IMR-90 (cell line): ENCODE results near the gene KLHDC7B. TPM values are rescaled to one million over a fixed set of nuclear protein-coding genes. Genes with fewer than 3 reads are reported as not detected.
A peak's percentile ranks its signal among the peaks of the same experiment; 100 is the strongest.

Source experiments
- ATAC-seq: fragments of 200-7000 bp; cut with Tn5 transposase; 2 replicates; pipeline ENCODE4 v1.9.1; 2020; ENCODE audit warnings: low read depth, mild to moderate bottlenecking, moderate library complexity
- BruUV-seq: library from RNA; stranded (reverse); fragments of 400-500 nt; replicated peaks from 2 replicates; lab custom pipeline; 2021; lab: Mats Ljungman, UMichigan
- CTCF ChIA-PET: fragments of 300-600 bp; formaldehyde crosslinking; extraction: SDS; loops from one replicate; lab custom pipeline; 2021; ENCODE audit warnings: antibody characterized with exemption; lab: Yijun Ruan, JAX
- POLR2A ChIA-PET: fragments of 300-600 bp; sonication (Branson Sonifier 250); formaldehyde crosslinking; loops from one replicate; lab custom pipeline; 2022; ENCODE audit warnings: antibody characterized with exemption; ENCODE audit not compliant: unreplicated experiment; lab: Charles Lee
- DNase-seq: peaks from one replicate; pipeline ENCODE4 v3.0.0; 2013
- H2AFZ ChIP-seq: replicated peaks from 2 replicates; pipeline ENCODE3; 2013; ENCODE audit warnings: low read length, mild to moderate bottlenecking; ENCODE audit not compliant: poor library complexity
- H2AK5ac ChIP-seq: 2 replicates; pipeline ENCODE4 v1.6.1; 2013; ENCODE audit warnings: low read depth, low read length, inconsistent platforms
- H2AK9ac ChIP-seq: replicated peaks from 2 replicates; pipeline ENCODE3; 2013; ENCODE audit warnings: mild to moderate bottlenecking, low read depth, low read length, moderate library complexity; ENCODE audit not compliant: poor library complexity
- H2BK120ac ChIP-seq: 2 replicates; pipeline ENCODE4 v1.6.1; 2013; ENCODE audit warnings: low read depth, low read length, inconsistent platforms
- H2BK15ac ChIP-seq: 3 replicates; pipeline ENCODE4 v1.6.1; 2013; ENCODE audit warnings: low read depth, low read length, inconsistent platforms
- H2BK20ac ChIP-seq: 2 replicates; pipeline ENCODE4 v1.6.1; 2013; ENCODE audit warnings: low read depth, mild to moderate bottlenecking, inconsistent platforms, low read length, moderate library complexity
- H2BK5ac ChIP-seq: 2 replicates; pipeline ENCODE4 v1.6.1; 2013; ENCODE audit warnings: mild to moderate bottlenecking, low read depth, low read length, inconsistent platforms; ENCODE audit not compliant: poor library complexity, severe bottlenecking
- H3K14ac ChIP-seq: replicated peaks from 2 replicates; pipeline ENCODE4 v1.6.1; 2013; ENCODE audit warnings: low read depth, low read length, inconsistent platforms
- H3K18ac ChIP-seq: 2 replicates; pipeline ENCODE4 v1.6.1; 2013; ENCODE audit warnings: low read depth, low read length, control low read depth
- H3K23ac ChIP-seq: 2 replicates; pipeline ENCODE4 v1.6.1; 2013; ENCODE audit warnings: low read depth, low read length, inconsistent platforms
- H3K27ac ChIP-seq: 2 replicates; pipeline ENCODE4 v1.5.1; 2013; ENCODE audit warnings: mild to moderate bottlenecking, control low read depth, low read length; ENCODE audit not compliant: insufficient read depth
- H3K27me3 ChIP-seq: 2 replicates; pipeline ENCODE4 v1.6.1; 2013; ENCODE audit warnings: low read length; ENCODE audit not compliant: control insufficient read depth, insufficient read depth
- H3K36me3 ChIP-seq: 2 replicates; pipeline ENCODE4 v1.6.1; 2013; ENCODE audit warnings: low read length, mixed read lengths; ENCODE audit not compliant: control insufficient read depth, insufficient read depth
- H3K4ac ChIP-seq: 2 replicates; pipeline ENCODE4 v1.6.1; 2013; ENCODE audit warnings: low read depth, low read length, inconsistent platforms
- H3K4me1 ChIP-seq: 2 replicates; pipeline ENCODE4 v1.6.1; 2013; ENCODE audit warnings: low read length, mixed read lengths; ENCODE audit not compliant: control insufficient read depth, insufficient read depth
- H3K4me2 ChIP-seq: 2 replicates; pipeline ENCODE4 v1.6.1; 2013; ENCODE audit warnings: low read depth, mild to moderate bottlenecking, control low read depth, low read length, moderate library complexity
- H3K4me3 ChIP-seq: 2 replicates; pipeline ENCODE4 v1.5.1; 2013; ENCODE audit warnings: low read depth, mild to moderate bottlenecking, control low read depth, low read length, moderate library complexity; ENCODE audit not compliant: insufficient read depth
- H3K56ac ChIP-seq: 2 replicates; pipeline ENCODE4 v1.6.1; 2013; ENCODE audit warnings: low read length, inconsistent platforms; ENCODE audit not compliant: insufficient read depth; ENCODE audit errors: extremely low read depth
- H3K79me1 ChIP-seq, 2 experiments: 2 replicates each; pipeline ENCODE4 v1.6.1; 2013; ENCODE audit warnings: low read length in 2 of 2, inconsistent platforms in 1 of 2, low read depth in 1 of 2
- H3K9ac ChIP-seq: 2 replicates; pipeline ENCODE4 v1.6.1; 2013; ENCODE audit warnings: low read depth, low read length, control low read depth
- H3K9me1 ChIP-seq: 2 replicates; pipeline ENCODE4 v1.6.1; 2013; ENCODE audit warnings: low read length, inconsistent platforms; ENCODE audit not compliant: insufficient read depth
- H3K9me3 ChIP-seq: 2 replicates; pipeline ENCODE4 v1.6.1; 2013; ENCODE audit warnings: low read length; ENCODE audit not compliant: control insufficient read depth, insufficient read depth
- H4K20me1 ChIP-seq: 2 replicates; pipeline ENCODE4 v1.6.1; 2013; ENCODE audit warnings: low read length, inconsistent platforms; ENCODE audit not compliant: insufficient read depth
- H4K5ac ChIP-seq: 2 replicates; pipeline ENCODE4 v1.6.1; 2013; ENCODE audit warnings: mild to moderate bottlenecking, low read depth, low read length, control low read depth
- H4K8ac ChIP-seq, 2 experiments: 2 replicates each; pipeline ENCODE4 v1.6.1; 2013; ENCODE audit warnings: low read depth in 2 of 2, low read length in 2 of 2, control low read depth in 1 of 2, inconsistent platforms in 1 of 2
- H4K91ac ChIP-seq: 2 replicates; pipeline ENCODE4 v1.6.1; 2013; ENCODE audit warnings: low read depth, low read length, inconsistent platforms; ENCODE audit not compliant: insufficient read depth
- BHLHE40 ChIP-seq: fragments of 150-350 bp; IDR thresholded peaks from 2 replicates; pipeline ENCODE4 v1.6.1; 2016; ENCODE audit warnings: mild to moderate bottlenecking, low read depth, low read length
- CEBPB ChIP-seq: IDR thresholded peaks from 2 replicates; pipeline ENCODE4 v1.6.1; 2012; ENCODE audit warnings: low read depth, low read length, improper control_type of control experiment
- CHD1 ChIP-seq: IDR thresholded peaks from 2 replicates; pipeline ENCODE4 v1.6.1; 2012; ENCODE audit warnings: low read depth, low read length, improper control_type of control experiment
- FOS ChIP-seq: fragments of 150-350 bp; IDR thresholded peaks from 2 replicates; pipeline ENCODE4 v1.6.1; 2016; ENCODE audit warnings: low read depth, low read length
- MAFK ChIP-seq: IDR thresholded peaks from 2 replicates; pipeline ENCODE4 v1.6.1; 2012; ENCODE audit warnings: low read depth, low read length, improper control_type of control experiment
- MAZ ChIP-seq: IDR thresholded peaks from 2 replicates; pipeline ENCODE4 v1.6.1; 2012; ENCODE audit warnings: low read depth, mild to moderate bottlenecking, low read length, improper control_type of control experiment, moderate library complexity, borderline replicate concordance
- MXI1 ChIP-seq: IDR thresholded peaks from 2 replicates; pipeline ENCODE4 v1.6.1; 2012; ENCODE audit warnings: low read depth, mild to moderate bottlenecking, low read length, moderate library complexity, borderline replicate concordance
- NFE2L2 ChIP-seq: fragments of 150-350 bp; IDR thresholded peaks from 2 replicates; pipeline ENCODE4 v1.6.1; 2016; ENCODE audit warnings: low read depth, mild to moderate bottlenecking, low read length
- POLR2A ChIP-seq: IDR thresholded peaks from 2 replicates; pipeline ENCODE4 v1.6.1; 2012; ENCODE audit warnings: mild to moderate bottlenecking, low read depth, low read length
- RAD21 ChIP-seq: IDR thresholded peaks from 2 replicates; pipeline ENCODE4 v1.6.1; 2012; ENCODE audit warnings: low read length, improper control_type of control experiment
- RCOR1 ChIP-seq: IDR thresholded peaks from 2 replicates; pipeline ENCODE4 v1.6.1; 2012; ENCODE audit warnings: mild to moderate bottlenecking, low read length, improper control_type of control experiment; ENCODE audit not compliant: insufficient replicate concordance
- RFX5 ChIP-seq: IDR thresholded peaks from 2 replicates; pipeline ENCODE4 v1.8.0; 2012; ENCODE audit warnings: low read depth, mild to moderate bottlenecking, low read length, moderate library complexity
- SMC3 ChIP-seq: fragments of 150-350 bp; IDR thresholded peaks from 2 replicates; pipeline ENCODE4 v1.6.1; 2016; ENCODE audit warnings: low read depth, mild to moderate bottlenecking, antibody characterized with exemption, low read length, moderate library complexity
- WGBS, 2 experiments: methylation state at CpG; one replicate each; pipeline versions ENCODE4 v1.1.5 to v1.1.7; 2013; ENCODE audit warnings: missing lambda C conversion rate in 2 of 2; ENCODE audit not compliant: insufficient read length in 1 of 2; ENCODE audit errors: extremely low coverage in 2 of 2; 5-methylcytosine and 5-hydroxymethylcytosine counted together
- dilution Hi-C: fragments of 300-500 bp; cut with HindIII; formaldehyde crosslinking; loops from one replicate; pipeline ENCODE4 v1.14.3; 2018; ENCODE audit warnings: low sequenced_read_pairs; ENCODE audit not compliant: unreplicated experiment
- in situ Hi-C: fragments of 300-500 bp; cut with MboI; formaldehyde crosslinking; loops from 3 replicates; pipeline ENCODE4 v1.14.3; 2019; ENCODE audit warnings: low sequenced_read_pairs, inconsistent platforms, mixed read lengths
- intact Hi-C: fragments of 100-400 bp; cut with micrococcal nuclease; formaldehyde crosslinking; loops from 2 replicates; pipeline ENCODE4 v1.10.0; 2022
- polyA plus RNA-seq, 3 experiments: library from polyadenylated mRNA; depleted of rRNA; stranded (reverse); fragments of >200 nt; gene quantifications; 2 replicates each; pipeline ENCODE4 v1.2.3, GENCODE V29; 2012; ENCODE audit warnings: low replicate concordance in 1 of 3
- total RNA-seq: library from RNA; depleted of rRNA; stranded (reverse); fragments of >200 nt; gene quantifications from 2 replicates; pipeline ENCODE4 v1.2.3, GENCODE V29; 2012
- TF ChIP-seq, protein P1 (sequence below): fragments of 150-350 bp; IDR thresholded peaks from 2 replicates; pipeline ENCODE4 v1.6.1; 2016; ENCODE audit warnings: low read depth, mild to moderate bottlenecking, low read length, moderate library complexity, borderline replicate concordance
- TF ChIP-seq, protein P2 (sequence below): fragments of 150-350 bp; IDR thresholded peaks from 2 replicates; pipeline ENCODE4 v1.6.1; 2017; ENCODE audit warnings: mild to moderate bottlenecking, antibody characterized with exemption, low read length, low read depth
- TF ChIP-seq, protein P3 (sequence below): conservative IDR thresholded peaks from 2 replicates; pipeline ENCODE4 v1.5.1; 2012; ENCODE audit warnings: mild to moderate bottlenecking, low read depth, low read length, improper control_type of control experiment

KLHDC7B gene
- total and polyA plus RNA-seq, 2 of the 4 experiments (the other 2 are of a cell fraction): 0.05 TPM; not detected in 1

DNA sequence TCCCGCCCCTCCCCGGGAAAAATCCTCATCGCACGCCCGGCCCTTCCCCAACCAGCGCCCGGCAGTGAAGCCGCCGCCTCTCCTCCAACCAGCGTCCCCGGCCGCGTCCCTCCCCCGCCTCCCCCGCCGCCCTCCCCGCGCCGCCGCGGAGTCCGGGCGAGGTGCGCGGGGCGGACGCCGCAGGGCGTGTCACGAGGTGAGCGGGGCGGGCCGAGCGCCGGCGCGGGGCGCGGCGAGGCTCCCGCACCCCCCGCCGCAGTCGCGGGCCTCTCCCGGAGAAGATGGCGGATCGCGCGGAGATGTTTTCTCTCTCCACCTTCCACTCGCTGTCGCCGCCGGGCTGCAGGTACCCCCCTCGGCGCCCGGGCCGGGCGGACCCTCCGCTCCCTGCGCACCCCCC is 54.8 kb downstream of the KLHDC7B start, which contains the start of gene MAPK8IP2:
Gene MAPK8IP2, plus strand, starts transcription at position 256 of the 400 bp plus-strand sequence. Its CDS starts 26 bp downstream, at position 282.
- no peak within 1 kb of the TSS for H3K14ac ChIP-seq
- H3K36me3 ChIP-seq: no peaks in the 10 kb centered on the region
- no peak within 1 kb of the TSS for H2BK15ac ChIP-seq
- 0 out of 2 replicates have a peak, but pooled peaks cover 6% of the 10 kb centered on the region for H3K9me1 ChIP-seq
- TF ChIP-seq, protein P1, sequence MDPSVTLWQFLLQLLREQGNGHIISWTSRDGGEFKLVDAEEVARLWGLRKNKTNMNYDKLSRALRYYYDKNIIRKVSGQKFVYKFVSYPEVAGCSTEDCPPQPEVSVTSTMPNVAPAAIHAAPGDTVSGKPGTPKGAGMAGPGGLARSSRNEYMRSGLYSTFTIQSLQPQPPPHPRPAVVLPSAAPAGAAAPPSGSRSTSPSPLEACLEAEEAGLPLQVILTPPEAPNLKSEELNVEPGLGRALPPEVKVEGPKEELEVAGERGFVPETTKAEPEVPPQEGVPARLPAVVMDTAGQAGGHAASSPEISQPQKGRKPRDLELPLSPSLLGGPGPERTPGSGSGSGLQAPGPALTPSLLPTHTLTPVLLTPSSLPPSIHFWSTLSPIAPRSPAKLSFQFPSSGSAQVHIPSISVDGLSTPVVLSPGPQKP: no peak
- TF ChIP-seq MAZ: no peak
- no peak for TF ChIP-seq MXI1
- no peak for TF ChIP-seq SMC3
- TF ChIP-seq BHLHE40: no peak
- no peak for TF ChIP-seq CHD1
- TF ChIP-seq CEBPB: no peak
- no peak for TF ChIP-seq NFE2L2
- TF ChIP-seq FOS: no peak
- TF ChIP-seq, protein P2, sequence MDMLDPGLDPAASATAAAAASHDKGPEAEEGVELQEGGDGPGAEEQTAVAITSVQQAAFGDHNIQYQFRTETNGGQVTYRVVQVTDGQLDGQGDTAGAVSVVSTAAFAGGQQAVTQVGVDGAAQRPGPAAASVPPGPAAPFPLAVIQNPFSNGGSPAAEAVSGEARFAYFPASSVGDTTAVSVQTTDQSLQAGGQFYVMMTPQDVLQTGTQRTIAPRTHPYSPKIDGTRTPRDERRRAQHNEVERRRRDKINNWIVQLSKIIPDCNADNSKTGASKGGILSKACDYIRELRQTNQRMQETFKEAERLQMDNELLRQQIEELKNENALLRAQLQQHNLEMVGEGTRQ: no peak
- TF ChIP-seq RFX5: no peak
- no peak for TF ChIP-seq RAD21
- no peak for TF ChIP-seq RCOR1
- no peak for TF ChIP-seq MAFK
- TF ChIP-seq, protein P3, sequence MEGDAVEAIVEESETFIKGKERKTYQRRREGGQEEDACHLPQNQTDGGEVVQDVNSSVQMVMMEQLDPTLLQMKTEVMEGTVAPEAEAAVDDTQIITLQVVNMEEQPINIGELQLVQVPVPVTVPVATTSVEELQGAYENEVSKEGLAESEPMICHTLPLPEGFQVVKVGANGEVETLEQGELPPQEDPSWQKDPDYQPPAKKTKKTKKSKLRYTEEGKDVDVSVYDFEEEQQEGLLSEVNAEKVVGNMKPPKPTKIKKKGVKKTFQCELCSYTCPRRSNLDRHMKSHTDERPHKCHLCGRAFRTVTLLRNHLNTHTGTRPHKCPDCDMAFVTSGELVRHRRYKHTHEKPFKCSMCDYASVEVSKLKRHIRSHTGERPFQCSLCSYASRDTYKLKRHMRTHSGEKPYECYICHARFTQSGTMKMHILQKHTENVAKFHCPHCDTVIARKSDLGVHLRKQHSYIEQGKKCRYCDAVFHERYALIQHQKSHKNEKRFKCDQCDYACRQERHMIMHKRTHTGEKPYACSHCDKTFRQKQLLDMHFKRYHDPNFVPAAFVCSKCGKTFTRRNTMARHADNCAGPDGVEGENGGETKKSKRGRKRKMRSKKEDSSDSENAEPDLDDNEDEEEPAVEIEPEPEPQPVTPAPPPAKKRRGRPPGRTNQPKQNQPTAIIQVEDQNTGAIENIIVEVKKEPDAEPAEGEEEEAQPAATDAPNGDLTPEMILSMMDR: no peak
- no peak for TF ChIP-seq POLR2A
- H2BK5ac ChIP-seq: no peak within 1 kb of the TSS
- no peak within 1 kb of the TSS for H3K4ac ChIP-seq
- no peak within 1 kb of the TSS for H3K4me2 ChIP-seq
- intact Hi-C loops (no loop called here), in situ Hi-C loops (no loop called here), dilution Hi-C loops (no loop called here)
- H2AFZ ChIP-seq: peak within 1 kb of the TSS; percentile 26
- DNase-seq (no peak), ATAC-seq (peak; percentile 62)
- H2AK5ac ChIP-seq: no peak within 1 kb of the TSS
- no peak within 1 kb of the TSS for H3K9ac ChIP-seq
- H4K8ac ChIP-seq: no peak within 1 kb of the TSS
- H2BK20ac ChIP-seq: no peak within 1 kb of the TSS
- H3K9me3 ChIP-seq: 0 out of 2 replicates have a peak, but pooled peaks cover 2% of the 10 kb centered on the region
- no TSS peak for BruUV-seq
- no peaks in the 10 kb centered on the region for H3K79me1 ChIP-seq
- peaks cover 10% of the 10 kb centered on the region for H4K20me1 ChIP-seq
- H3K4me3 ChIP-seq: peak within 1 kb of the TSS; percentile 14; the same call in 1 of the 2 replicates
- no peak within 1 kb of the TSS for H4K5ac ChIP-seq
- H3K56ac ChIP-seq: no peak within 1 kb of the TSS
- 0% methylated on average over 2 of the region's 61 CpGs; no CpG with 5 or more reads in 1 of the 2 experiments for WGBS, 2 experiments
- no peaks in the 10 kb centered on the region for H3K4me1 ChIP-seq
- no peak within 1 kb of the TSS for H4K91ac ChIP-seq
- no peak within 1 kb of the TSS for H2AK9ac ChIP-seq
- peaks cover 49% of the 10 kb centered on the region for H3K27me3 ChIP-seq
- H3K23ac ChIP-seq: no peak within 1 kb of the TSS
- CTCF ChIA-PET: no interaction called here
- no peak within 1 kb of the TSS for H2BK120ac ChIP-seq
- POLR2A ChIA-PET: no interaction called here
- no peak within 1 kb of the TSS for H3K18ac ChIP-seq
- H3K27ac ChIP-seq: no peak within 1 kb of the TSS
